HepG2 (cell line): ENCODE results near the gene ARHGEF38. TPM values are rescaled to one million over a fixed set of nuclear protein-coding genes. Genes with fewer than 3 reads are reported as not detected.

ENCODE experiments used
- ATAC-seq: fragments of 200-7000 bp; cut with Tn5 transposase; 3 replicates; pipeline ENCODE4 v1.9.1; 2020; ENCODE audit warnings: mild to moderate bottlenecking, moderate library complexity
- BruUV-seq: library from RNA; stranded (reverse); fragments of 400-500 nt; replicated peaks from 2 replicates; lab custom pipeline; 2021; lab: Mats Ljungman, UMichigan
- CTCF ChIA-PET: fragments of 300-600 bp; formaldehyde crosslinking; extraction: SDS; loops from one replicate; lab custom pipeline; 2021; ENCODE audit warnings: low total read pairs, inconsistent platforms, low intra/inter-chr PET ratio; lab: Yijun Ruan, JAX
- POLR2A ChIA-PET: fragments of 350-600 bp; sonication (Branson Sonifier 250); formaldehyde crosslinking; loops from one replicate; lab custom pipeline; 2020; ENCODE audit warnings: antibody characterized with exemption, inconsistent platforms; lab: Yijun Ruan, JAX
- DNase-seq: peaks from one replicate; pipeline ENCODE4 v3.0.0-alpha.2; 2015; ENCODE audit warnings: low spot score
- FAIRE-seq: peaks from 3 replicates; lab custom pipeline; 2011; peaks lifted over from hg19 to GRCh38; lab: Jason Lieb, UNC
- H2AFZ ChIP-seq: one replicate; pipeline ENCODE4 v1.6.1; 2011; ENCODE audit warnings: low read length, inconsistent platforms
- H3K27ac ChIP-seq: fragments of 300-600 bp; 3 replicates; pipeline ENCODE4 v1.8.0; 2011; ENCODE audit warnings: mixed run types, mild to moderate bottlenecking, mixed read lengths, low read length, inconsistent platforms; ENCODE audit not compliant: insufficient read depth; ENCODE audit errors: extremely low read length
- H3K27me3 ChIP-seq, 2 experiments: fragments of 200-600 bp in 1 of 2; 2 replicates in 1 of 2; 3 replicates in 1 of 2; pipeline versions ENCODE4 v1.6.0 to v1.8.0; 2011; ENCODE audit warnings: low read length in 2 of 2, mild to moderate bottlenecking in 2 of 2, moderate library complexity in 2 of 2, inconsistent platforms in 1 of 2; ENCODE audit not compliant: insufficient read depth in 2 of 2, control insufficient read depth in 1 of 2
- H3K36me3 ChIP-seq, 2 experiments: fragments of 200-600 bp in 1 of 2; replicated peaks in 1 of 2; 2 replicates in 1 of 2; 3 replicates in 1 of 2; pipeline versions ENCODE4 v1.5.1 to v1.8.0; 2011; ENCODE audit warnings: low read length in 2 of 2, inconsistent platforms in 1 of 2; ENCODE audit not compliant: insufficient read depth in 2 of 2, control insufficient read depth in 1 of 2
- H3K4me1 ChIP-seq: 2 replicates; pipeline ENCODE4 v1.5.1; 2012; ENCODE audit warnings: low read length, inconsistent platforms; ENCODE audit not compliant: insufficient read depth
- H3K4me2 ChIP-seq: 2 replicates; pipeline ENCODE4 v1.6.0; 2011; ENCODE audit warnings: low read depth, low read length, inconsistent platforms
- H3K4me3 ChIP-seq, 3 experiments: fragments of 200-600 bp in 1 of 3; sonication (generic), shearing (Covaris generic) in 1 of 3; replicated peaks in 1 of 3; 2 replicates each; pipeline ENCODE4 v1.5.1; 2011 to 2016; ENCODE audit warnings: low read length in 3 of 3, inconsistent platforms in 2 of 3, low read depth in 2 of 3, mild to moderate bottlenecking in 2 of 3, control low read depth in 1 of 3, mixed read lengths in 1 of 3; ENCODE audit not compliant: insufficient read depth in 1 of 3
- H3K79me2 ChIP-seq: one replicate; pipeline ENCODE4 v1.6.1; 2011; ENCODE audit warnings: low read length, inconsistent platforms; ENCODE audit not compliant: insufficient read depth
- H3K9ac ChIP-seq: 2 replicates; pipeline ENCODE4 v1.6.0; 2011; ENCODE audit warnings: mild to moderate bottlenecking, low read depth, low read length, inconsistent platforms; ENCODE audit not compliant: insufficient read depth
- H3K9me3 ChIP-seq: 2 replicates; pipeline ENCODE4 v1.5.1; 2012; ENCODE audit warnings: mild to moderate bottlenecking, low read length
- H4K20me1 ChIP-seq: 2 replicates; pipeline ENCODE4 v1.6.0; 2011; ENCODE audit warnings: inconsistent platforms, mild to moderate bottlenecking, low read length, moderate library complexity; ENCODE audit not compliant: insufficient read depth
- HMG20A ChIP-seq: IDR thresholded peaks from 2 replicates; pipeline ENCODE4 v1.6.1; 2016; ENCODE audit warnings: borderline replicate concordance
- MEIS1 ChIP-seq: sonication (generic); formaldehyde crosslinking; IDR thresholded peaks from 2 replicates; pipeline ENCODE4 v1.9.0; 2021; ENCODE audit warnings: mild to moderate bottlenecking, missing genetic modification reagents, moderate library complexity, borderline replicate concordance
- NFE2L2 ChIP-seq: fragments of 150-350 bp; IDR thresholded peaks from 2 replicates; pipeline ENCODE4 v1.6.1; 2014; ENCODE audit warnings: low read length
- SATB2 ChIP-seq: sonication (generic); formaldehyde crosslinking; IDR thresholded peaks from 2 replicates; pipeline ENCODE4 v1.5.0; 2020; ENCODE audit warnings: missing genetic modification reagents
- SUZ12 ChIP-seq: fragments of 150-350 bp; IDR thresholded peaks from 2 replicates; pipeline ENCODE4 v1.6.1; 2014; ENCODE audit warnings: low read depth, low read length
- ZFP36L1 ChIP-seq: sonication (generic); formaldehyde crosslinking; IDR thresholded peaks from 2 replicates; pipeline ENCODE4 v1.8.0; 2022; ENCODE audit warnings: mild to moderate bottlenecking, missing genetic modification reagents, moderate library complexity
- ZNF143 ChIP-seq: sonication (generic); formaldehyde crosslinking; IDR thresholded peaks from 2 replicates; pipeline ENCODE4 v1.4.0; 2020; ENCODE audit warnings: missing genetic modification reagents
- ZNF224 ChIP-seq: sonication (generic); formaldehyde crosslinking; IDR thresholded peaks from 2 replicates; pipeline ENCODE4 v1.5.0; 2020; ENCODE audit warnings: mild to moderate bottlenecking, missing genetic modification reagents
- ZNF407 ChIP-seq: sonication (generic); formaldehyde crosslinking; IDR thresholded peaks from one replicate; pipeline ENCODE4 v1.5.1; 2020; ENCODE audit warnings: mild to moderate bottlenecking, missing genetic modification reagents; ENCODE audit errors: not compliant biosample characterization
- ZNF580 ChIP-seq: IDR thresholded peaks from 2 replicates; pipeline ENCODE4 v1.6.1; 2016; ENCODE audit warnings: low read depth, borderline replicate concordance
- ZNF816 ChIP-seq: sonication (generic); formaldehyde crosslinking; IDR thresholded peaks from 2 replicates; pipeline ENCODE4 v1.8.0; 2022; ENCODE audit warnings: missing genetic modification reagents, mild to moderate bottlenecking, borderline replicate concordance
- ZNF883 ChIP-seq: sonication (generic); formaldehyde crosslinking; IDR thresholded peaks from 2 replicates; pipeline ENCODE4 v1.5.1; 2020; ENCODE audit warnings: mild to moderate bottlenecking, missing genetic modification reagents; ENCODE audit errors: not compliant biosample characterization
- ZSCAN12 ChIP-seq: sonication (generic); formaldehyde crosslinking; IDR thresholded peaks from 2 replicates; pipeline ENCODE4 v1.9.0; 2021; ENCODE audit warnings: mild to moderate bottlenecking, missing genetic modification reagents
- WGBS: methylation state at CpG from one replicate; pipeline ENCODE4 v1.1.6; 2017; ENCODE audit warnings: low lambda C conversion rate; 5-methylcytosine and 5-hydroxymethylcytosine counted together
- in situ Hi-C: cut with HindIII; loops from 2 replicates; pipeline ENCODE4 v1.10.0; 2017; ENCODE audit warnings: low pct_unique_long_range_greater_than_20kb; ENCODE audit not compliant: extremely low pct_ligation_motif_present
- intact Hi-C: fragments of 100-400 bp; cut with micrococcal nuclease; formaldehyde crosslinking; loops from one replicate; pipeline ENCODE4 v1.10.0; 2022; ENCODE audit not compliant: unreplicated experiment
- polyA plus RNA-seq, 8 experiments: library from polyadenylated mRNA; depleted of rRNA in 3 of 8; stranded (reverse) in 7 of 8; unstranded in 1 of 8; fragments of >200 nt; fragmentation: Illumina TruSeq in 4 of 8; extraction: Trizol in 4 of 8; gene quantifications; 2 replicates each; pipeline versions ENCODE4 v1.2.1 to v1.2.3, GENCODE V29; 2011 to 2016; ENCODE audit warnings: low read depth in 4 of 8, missing spikeins in 1 of 8, mixed read lengths in 1 of 8; ENCODE audit not compliant: insufficient read depth in 1 of 8
- total RNA-seq, 5 experiments: library from RNA; depleted of rRNA; stranded (reverse); fragments of >200 nt; fragmentation: Illumina TruSeq; extraction: Trizol; gene quantifications; 2 replicates each; pipeline ENCODE4 v1.2.3, GENCODE V29; 2016; ENCODE audit warnings: low read depth in 1 of 5
- TF ChIP-seq, protein P1 (sequence below): sonication (generic); formaldehyde crosslinking; IDR thresholded peaks from 2 replicates; pipeline ENCODE4 v1.5.1; 2020; ENCODE audit warnings: mild to moderate bottlenecking, missing genetic modification reagents, moderate library complexity

The ARHGEF38 gene
- total and polyA plus RNA-seq, 2 of the 13 experiments (the other 11 are each of a cell fraction or from before 2014, with no cell fraction given), result not detected

DNA sequence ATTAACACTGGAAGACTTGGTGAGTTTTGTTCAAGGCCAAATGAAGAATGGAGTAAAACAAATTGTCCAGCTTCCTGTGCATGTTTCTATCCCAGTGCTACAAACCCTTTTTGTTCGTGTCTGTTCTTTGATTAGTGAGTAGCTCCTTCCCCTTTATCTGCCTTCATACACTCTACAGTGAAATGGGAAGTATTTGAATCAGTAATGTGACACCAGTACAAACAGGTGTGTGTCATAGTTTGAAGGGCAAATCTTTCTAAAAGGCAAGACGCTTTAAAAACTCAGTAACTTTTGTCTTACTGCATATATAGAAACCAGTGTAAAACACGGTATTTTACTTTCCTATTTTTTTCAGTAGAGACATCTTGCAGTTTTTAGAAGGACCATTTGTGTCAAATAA is 5.9 kb downstream of the ARHGEF38 start:
- Histone ChIP-seq H4K20me1 (no peaks in the 10 kb centered on the region), H3K4me3 (no peak overlapping the region), H3K79me2 (no peaks in the 10 kb centered on the region), H3K27me3 (no peaks in the 10 kb centered on the region), H2AFZ (no peak overlapping the region), H3K9me3 (no peaks in the 10 kb centered on the region), H3K9ac (no peak overlapping the region), H3K36me3 (no peaks in the 10 kb centered on the region), H3K27ac (no peak overlapping the region), H3K4me2 (no peak overlapping the region), H3K4me1 (no peaks in the 10 kb centered on the region)
- no peak for DNase-seq
- WGBS, result 10% methylated on average over 3 of the region's 3 CpGs
- FAIRE-seq, result no peak
- in situ Hi-C loops, result no loop called here
- intact Hi-C loops, result no loop called here
- ATAC-seq, result no peak
- BruUV-seq, result no TSS peak
- ChIA-PET CTCF (no interaction called here), POLR2A (no interaction called here)
- TF ChIP-seq NFE2L2 (no peak), ZNF407 (CRISPR knock-in tag) (no peak), SATB2 (CRISPR knock-in tag) (no peak), HMG20A (CRISPR knock-in tag) (no peak), ZNF580 (no peak), ZNF224 (CRISPR knock-in tag) (no peak), ZNF143 (CRISPR knock-in tag) (no peak), ZNF816 (CRISPR knock-in tag) (no peak), SUZ12 (no peak), MEIS1 (CRISPR knock-in tag) (no peak), ZFP36L1 (CRISPR knock-in tag) (no peak), ZNF883 (CRISPR knock-in tag) (no peak), ZSCAN12 (no peak)
- TF ChIP-seq, protein P1, sequence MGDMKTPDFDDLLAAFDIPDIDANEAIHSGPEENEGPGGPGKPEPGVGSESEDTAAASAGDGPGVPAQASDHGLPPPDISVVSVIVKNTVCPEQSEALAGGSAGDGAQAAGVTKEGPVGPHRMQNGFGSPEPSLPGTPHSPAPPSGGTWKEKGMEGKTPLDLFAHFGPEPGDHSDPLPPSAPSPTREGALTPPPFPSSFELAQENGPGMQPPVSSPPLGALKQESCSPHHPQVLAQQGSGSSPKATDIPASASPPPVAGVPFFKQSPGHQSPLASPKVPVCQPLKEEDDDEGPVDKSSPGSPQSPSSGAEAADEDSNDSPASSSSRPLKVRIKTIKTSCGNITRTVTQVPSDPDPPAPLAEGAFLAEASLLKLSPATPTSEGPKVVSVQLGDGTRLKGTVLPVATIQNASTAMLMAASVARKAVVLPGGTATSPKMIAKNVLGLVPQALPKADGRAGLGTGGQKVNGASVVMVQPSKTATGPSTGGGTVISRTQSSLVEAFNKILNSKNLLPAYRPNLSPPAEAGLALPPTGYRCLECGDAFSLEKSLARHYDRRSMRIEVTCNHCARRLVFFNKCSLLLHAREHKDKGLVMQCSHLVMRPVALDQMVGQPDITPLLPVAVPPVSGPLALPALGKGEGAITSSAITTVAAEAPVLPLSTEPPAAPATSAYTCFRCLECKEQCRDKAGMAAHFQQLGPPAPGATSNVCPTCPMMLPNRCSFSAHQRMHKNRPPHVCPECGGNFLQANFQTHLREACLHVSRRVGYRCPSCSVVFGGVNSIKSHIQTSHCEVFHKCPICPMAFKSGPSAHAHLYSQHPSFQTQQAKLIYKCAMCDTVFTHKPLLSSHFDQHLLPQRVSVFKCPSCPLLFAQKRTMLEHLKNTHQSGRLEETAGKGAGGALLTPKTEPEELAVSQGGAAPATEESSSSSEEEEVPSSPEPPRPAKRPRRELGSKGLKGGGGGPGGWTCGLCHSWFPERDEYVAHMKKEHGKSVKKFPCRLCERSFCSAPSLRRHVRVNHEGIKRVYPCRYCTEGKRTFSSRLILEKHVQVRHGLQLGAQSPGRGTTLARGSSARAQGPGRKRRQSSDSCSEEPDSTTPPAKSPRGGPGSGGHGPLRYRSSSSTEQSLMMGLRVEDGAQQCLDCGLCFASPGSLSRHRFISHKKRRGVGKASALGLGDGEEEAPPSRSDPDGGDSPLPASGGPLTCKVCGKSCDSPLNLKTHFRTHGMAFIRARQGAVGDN, result no peak
